Stimulated activated CD4-positive, alpha-beta T cell treated with anti-CD3 and anti-CD28 coated beads, Interleukin-15, amount 100 ng/mL, for 24 hours (primary cell): Measurements from ENCODE around the gene GATAD2A.

ENCODE experiments used
- DNase-seq: peaks from one replicate; pipeline ENCODE4 v3.0.0-alpha.2; 2020

Gene GATAD2A

GRCh38 chr19:19534556-19535265, 129.2 kb downstream of the GATAD2A start:
- DNase-seq: no peak

GRCh38 chr19:19535311-19536191, 130.1 kb downstream of the GATAD2A start:
- DNase-seq: no peak

- no peak for DNase-seq
These were observed 131.9 kb downstream of the GATAD2A start for GRCh38 chr19:19537075-19538048.

- peak; percentile 53 for DNase-seq
These were observed 132.7 kb downstream of the GATAD2A start, which contains the start of gene CILP2 for GRCh38 chr19:19538061-19538784. CILP2 (plus strand) TSS chr19:19538265; CDS start chr19:19538350, 85 bp downstream.

- DNase-seq: no peak
These were observed 133.3 kb downstream of the GATAD2A start for GRCh38 chr19:19538785-19539166.

GRCh38 chr19:19539698-19540063, 134.2 kb downstream of the GATAD2A start:
- DNase-seq: no peak

- DNase-seq: peak; percentile 86
These were observed 134.7 kb downstream of the GATAD2A start for GRCh38 chr19:19540064-19540714.

- peak; percentile 88 for DNase-seq
These were observed 135.4 kb downstream of the GATAD2A start for GRCh38 chr19:19540715-19541515.

GRCh38 chr19:19541616-19542015, 136.1 kb downstream of the GATAD2A start:
- no peak for DNase-seq

GRCh38 chr19:19542507-19542906, 137.0 kb downstream of the GATAD2A start:
- DNase-seq: no peak

GRCh38 chr19:19543101-19543500, 137.6 kb downstream of the GATAD2A start:
- no peak for DNase-seq

- DNase-seq: no peak
These were observed 138.2 kb downstream of the GATAD2A start for GRCh38 chr19:19543640-19544039.

GRCh38 chr19:19544257-19544953, 138.9 kb downstream of the GATAD2A start:
- no peak for DNase-seq

GRCh38 chr19:19544954-19545591, 139.6 kb downstream of the GATAD2A start:
- no peak for DNase-seq

GRCh38 chr19:19545707-19546106, 140.2 kb downstream of the GATAD2A start:
- no peak for DNase-seq

GRCh38 chr19:19546751-19547162, 141.3 kb downstream of the GATAD2A start:
- no peak for DNase-seq

- DNase-seq: no peak
These were observed 142.3 kb downstream of the GATAD2A start for GRCh38 chr19:19547674-19548336.

GRCh38 chr19:19548915-19549759, 143.7 kb downstream of the GATAD2A start:
- DNase-seq: no peak
